NOMO-1 treated with DMSO at 0.1 percent for 48 hours (cell line): ENCODE measurements around the gene ERGIC1.
"Not testable (repeated sequence)": the region's sequence is repeated elsewhere in the genome, so short reads cannot be mapped to it uniquely, and the experiment has no call there.

Source experiments
- DNase-seq: peaks from one replicate; lab custom pipeline; 2025; ENCODE audit not compliant: unreplicated experiment; lab: John Stamatoyannopoulos, UW

ERGIC1 gene

GRCh38 chr5:172862165-172862801 is 28.2 kb downstream of the ERGIC1 start:
- DNase-seq, result no peak

GRCh38 chr5:172864171-172864570 is 30.1 kb downstream of the ERGIC1 start:
- DNase-seq, result not testable (repeated sequence)

GRCh38 chr5:172864747-172865146 is 30.7 kb downstream of the ERGIC1 start:
- no peak for DNase-seq

- no peak for DNase-seq
Measured at GRCh38 chr5:172866378-172866777, 32.3 kb downstream of the ERGIC1 start.

GRCh38 chr5:172866802-172867748 is 33.0 kb downstream of the ERGIC1 start:
- DNase-seq, result no peak

GRCh38 chr5:172867761-172868435 is 33.8 kb downstream of the ERGIC1 start:
- DNase-seq, result no peak

- no peak for DNase-seq
Measured at GRCh38 chr5:172868436-172868923, 34.4 kb downstream of the ERGIC1 start.

GRCh38 chr5:172868924-172869591 is 35.0 kb downstream of the ERGIC1 start:
- DNase-seq, result no peak

GRCh38 chr5:172869691-172870090 is 35.6 kb downstream of the ERGIC1 start:
- no peak for DNase-seq

GRCh38 chr5:172870291-172870714 is 36.3 kb downstream of the ERGIC1 start:
- DNase-seq, result no peak

- DNase-seq, result no peak
Measured at GRCh38 chr5:172870715-172871461, 36.8 kb downstream of the ERGIC1 start.

GRCh38 chr5:172871536-172871935 is 37.5 kb downstream of the ERGIC1 start:
- DNase-seq, result no peak

GRCh38 chr5:172871982-172872381 is 37.9 kb downstream of the ERGIC1 start:
- DNase-seq, result no peak

GRCh38 chr5:172872997-172873491 is 39.0 kb downstream of the ERGIC1 start:
- no peak for DNase-seq

GRCh38 chr5:172873513-172873912 is 39.5 kb downstream of the ERGIC1 start:
- DNase-seq, result no peak

GRCh38 chr5:172874647-172875504 is 40.8 kb downstream of the ERGIC1 start:
- no peak for DNase-seq

- DNase-seq, result no peak
Measured at GRCh38 chr5:172875505-172876279, 41.6 kb downstream of the ERGIC1 start.

- no peak for DNase-seq
Measured at GRCh38 chr5:172876578-172876977, 42.5 kb downstream of the ERGIC1 start.
